GM19438 (cell line): ENCODE results near the gene DOCK2.
"Not testable (repeated sequence)": the region's sequence is repeated elsewhere in the genome, so short reads cannot be mapped to it uniquely, and the experiment has no call there.

ENCODE experiments used
- ATAC-seq: cut with Tn5 transposase; IDR thresholded peaks from one replicate; pipeline ENCODE4 v1.9.1; 2021; ENCODE audit warnings: low read depth; ENCODE audit not compliant: unreplicated experiment

The DOCK2 gene

GRCh38 chr5:169637085-169637548 lies at the start of gene DOCK2:
DOCK2 (plus strand) TSS chr5:169637275; CDS start chr5:169637327, 52 bp downstream.
- ATAC-seq: peak; percentile 94

DNA sequence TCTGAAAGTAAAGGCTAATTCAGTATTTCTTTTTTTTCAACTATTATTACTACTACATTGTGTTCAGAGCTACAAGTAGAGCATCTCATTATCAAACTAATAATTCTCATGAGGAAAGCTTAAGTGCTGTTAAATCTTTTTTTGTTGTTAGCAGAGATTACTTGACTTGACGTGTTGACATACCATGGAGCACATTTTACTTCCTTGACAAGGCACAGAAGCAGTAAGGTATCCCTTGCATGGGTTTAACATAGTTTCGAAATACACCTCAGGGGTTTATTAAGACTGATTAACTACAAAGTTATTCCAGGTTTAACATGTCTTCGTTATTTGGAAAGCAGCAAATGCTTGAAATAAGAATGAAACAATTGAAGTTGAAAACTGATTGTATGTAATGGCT lies 46.5 kb upstream of the DOCK2 start:
- ATAC-seq: no peak

DNA sequence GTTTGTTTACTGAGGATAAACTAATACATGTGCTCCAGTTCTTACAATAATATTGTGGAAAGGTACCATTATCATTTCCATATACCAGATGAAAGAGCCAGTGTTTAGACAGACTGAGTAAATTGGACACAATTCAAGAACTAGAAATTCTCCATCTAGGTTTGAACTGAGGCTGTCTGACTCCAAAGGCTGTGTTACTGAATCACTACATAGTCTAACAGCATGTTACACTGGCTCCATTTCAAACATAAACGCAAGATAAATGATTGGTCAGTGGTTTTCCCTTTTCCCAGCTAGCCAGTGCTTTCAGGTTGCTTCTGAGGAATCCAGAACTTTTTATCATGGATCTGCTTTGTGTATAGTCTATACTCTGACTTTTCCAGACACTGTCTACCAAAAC lies 45.4 kb upstream of the DOCK2 start:
- no peak for ATAC-seq

GRCh38 chr5:169592937-169593650 lies 44.0 kb upstream of the DOCK2 start:
- ATAC-seq: no peak

GRCh38 chr5:169595172-169595820 lies 41.8 kb upstream of the DOCK2 start:
- ATAC-seq: no peak

GRCh38 chr5:169599451-169599850 lies 37.6 kb upstream of the DOCK2 start:
- ATAC-seq: no peak

- no peak for ATAC-seq
Observed at GRCh38 chr5:169602535-169602934, 34.5 kb upstream of the DOCK2 start.

DNA sequence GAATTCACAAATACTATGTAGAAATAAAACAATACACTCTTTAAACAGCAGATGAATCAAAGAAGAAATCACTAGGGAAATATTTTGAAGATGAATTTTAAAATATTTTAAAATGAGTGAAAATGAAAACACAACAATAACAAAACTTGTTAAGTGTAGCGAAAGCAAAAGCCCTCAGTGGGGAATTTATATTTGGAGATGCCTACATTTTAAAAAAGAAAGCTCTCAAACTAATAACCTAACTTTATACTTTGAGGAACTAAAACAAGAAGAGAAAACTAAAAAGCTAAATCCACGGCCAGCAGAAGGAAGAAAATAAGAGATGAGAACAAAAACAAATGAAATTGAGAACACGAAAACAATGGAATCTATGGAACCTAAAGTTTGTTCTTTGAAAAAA lies 30.8 kb upstream of the DOCK2 start:
- ATAC-seq: no peak

- ATAC-seq: no peak
Observed at GRCh38 chr5:169607882-169608281, 29.2 kb upstream of the DOCK2 start.

DNA sequence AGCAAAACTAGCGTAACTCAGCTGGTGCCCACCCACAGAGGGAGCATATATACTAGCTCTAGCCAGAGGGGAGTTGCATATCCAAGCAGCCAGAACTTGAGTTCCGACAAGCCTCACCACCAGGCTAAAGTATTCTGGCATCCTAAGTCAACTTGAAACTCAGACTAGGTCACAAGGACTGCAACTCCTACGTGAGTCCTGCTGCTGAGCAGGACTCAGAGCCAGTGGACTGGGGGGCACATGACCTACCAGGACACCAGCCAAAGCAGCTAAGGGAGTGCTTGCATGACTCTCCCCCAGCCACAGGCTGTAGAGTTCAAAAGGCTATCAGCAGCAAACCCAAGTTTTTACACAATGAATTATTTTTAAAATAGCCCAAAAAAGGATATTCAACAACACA lies 27.4 kb upstream of the DOCK2 start:
- ATAC-seq: no peak

- ATAC-seq: no peak
Observed at GRCh38 chr5:169610606-169611005, 26.5 kb upstream of the DOCK2 start.

DNA sequence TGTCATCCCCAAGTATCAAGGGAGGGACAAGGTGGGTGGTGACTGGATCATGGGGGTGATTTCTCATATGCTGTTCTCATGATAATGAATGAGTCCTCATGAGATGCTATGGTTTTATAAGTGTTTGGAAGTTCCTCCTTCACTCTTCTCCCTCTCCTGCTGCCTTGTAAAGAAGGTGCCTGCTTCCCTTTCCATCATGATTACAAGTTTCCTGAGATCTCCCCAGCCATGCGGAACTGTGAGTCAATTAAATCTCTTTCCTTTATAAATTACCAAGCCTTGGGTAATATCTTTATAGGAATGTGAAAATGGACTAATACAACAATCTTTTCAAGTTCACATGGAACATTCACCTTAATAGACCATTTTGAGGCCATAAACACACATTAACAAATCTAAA lies 21.5 kb upstream of the DOCK2 start:
- ATAC-seq: no peak

DNA sequence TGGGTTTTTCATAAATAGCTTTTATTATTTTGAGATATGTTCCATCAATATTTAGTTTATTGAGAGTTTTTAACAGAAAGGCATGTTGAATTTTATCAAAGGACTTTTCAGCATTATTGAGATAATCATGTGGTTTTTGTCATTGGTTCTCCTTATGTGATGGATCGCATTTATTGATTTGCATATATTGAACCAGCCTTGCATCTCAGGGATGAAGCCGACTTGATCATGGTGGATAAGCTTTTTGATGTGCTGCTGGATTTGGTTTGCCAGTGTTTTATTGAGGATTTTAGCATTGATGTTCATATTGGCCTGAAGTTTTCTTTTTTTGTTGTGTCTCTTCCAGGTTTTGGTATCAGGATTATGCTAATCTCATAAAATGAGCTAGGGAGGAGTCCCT lies 12.8 kb upstream of the DOCK2 start:
- not testable (repeated sequence) for ATAC-seq

DNA sequence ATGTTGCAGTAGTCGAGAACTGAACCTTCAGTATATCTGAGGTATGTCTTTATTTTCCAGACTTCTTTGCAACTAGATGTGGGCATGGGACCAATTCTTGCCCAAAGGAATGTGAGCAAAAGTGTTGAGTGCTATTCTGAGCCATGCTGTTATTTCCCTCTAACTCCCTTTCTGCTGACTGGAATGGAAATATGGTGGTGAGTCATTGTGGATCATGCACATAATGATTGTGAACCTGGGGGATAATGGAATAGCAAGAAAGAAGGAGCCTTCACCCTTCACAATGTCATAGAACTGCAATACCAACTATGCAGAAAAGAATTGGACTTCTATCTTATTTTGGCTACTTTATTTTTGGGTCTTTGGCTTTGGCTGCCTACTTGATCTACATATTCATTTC lies 10.3 kb upstream of the DOCK2 start:
- ATAC-seq: no peak

- ATAC-seq: no peak
Observed at GRCh38 chr5:169627551-169627950, 9.5 kb upstream of the DOCK2 start.

- no peak for ATAC-seq
Observed at GRCh38 chr5:169628892-169629291, 8.2 kb upstream of the DOCK2 start.

GRCh38 chr5:169629847-169630548 lies 7.1 kb upstream of the DOCK2 start:
- ATAC-seq: no peak

DNA sequence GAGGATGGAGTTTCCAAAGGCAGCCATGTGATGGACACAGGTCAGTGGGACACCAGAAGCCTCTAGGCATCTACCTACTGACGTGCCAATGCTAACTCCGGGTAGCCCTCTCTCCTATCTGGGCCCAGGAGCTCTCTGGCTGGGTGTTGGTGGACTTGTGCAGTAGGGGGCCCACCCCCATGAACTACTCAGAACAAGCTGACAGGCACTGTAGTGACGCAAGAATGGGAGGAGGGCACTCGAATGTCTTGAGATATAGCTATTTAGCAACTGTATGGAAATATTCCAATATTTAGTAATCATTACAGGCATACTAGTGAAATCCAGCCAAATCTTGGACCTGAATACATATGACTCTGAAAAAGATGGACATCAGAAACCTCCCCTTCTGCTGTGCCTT lies 5.7 kb upstream of the DOCK2 start:
- no peak for ATAC-seq

GRCh38 chr5:169632946-169633345 lies 4.1 kb upstream of the DOCK2 start:
- ATAC-seq: no peak

GRCh38 chr5:169634606-169635005 lies 2.5 kb upstream of the DOCK2 start:
- ATAC-seq: no peak

GRCh38 chr5:169635936-169636335 lies 1.1 kb upstream of the DOCK2 start:
- ATAC-seq: no peak
